ENCODE data around the gene CCL25. TPM values are rescaled to one million over a fixed set of nuclear protein-coding genes. Genes with fewer than 3 reads are reported as not detected.
"Not testable (repeated sequence)": the region's sequence is repeated elsewhere in the genome, so short reads cannot be mapped to it uniquely, and the experiment has no call there.

Gene CCL25
- total RNA-seq, 1 experiment from 2014 or later, result not detected

DNA sequence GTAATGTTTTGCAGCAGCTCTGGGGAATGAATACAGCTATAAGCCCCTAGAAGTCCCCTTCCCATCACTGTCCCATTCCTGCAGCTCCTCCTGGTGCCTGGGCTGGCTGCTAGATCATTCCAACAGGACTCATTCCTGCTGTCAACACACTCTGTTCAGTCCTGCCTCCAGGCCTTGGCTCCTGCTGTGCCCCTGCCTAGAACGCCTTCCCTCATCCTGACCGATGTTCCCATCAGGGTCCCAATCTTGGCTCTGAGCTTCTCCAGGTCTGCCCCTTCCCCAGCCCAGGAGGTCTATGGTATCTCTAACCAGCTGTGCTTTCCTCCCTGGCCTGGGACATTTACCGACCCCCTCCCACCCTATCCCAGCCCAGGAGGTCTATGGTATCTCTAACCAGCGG lies 48.8 kb downstream of the CCL25 start (continued):
- TF ChIP-seq SP1 (IDR thresholded peaks at IDR 0.05; ENCODE audit: low read depth) (no peak), TCF7L2 (IDR thresholded peaks at IDR 0.05; ENCODE audit: borderline replicate concordance, extremely low read depth, insufficient read depth, insufficient read length) (no peak), RAD21 (IDR thresholded peaks at IDR 0.05; ENCODE audit: low read depth) (no peak), SRF (IDR thresholded peaks at IDR 0.05; ENCODE audit: low read depth) (no peak), EZH2 (IDR thresholded peaks at IDR 0.05) (no peak), JUND (IDR thresholded peaks at IDR 0.05) (no peak)
- TF ChIP-seq, protein P1, sequence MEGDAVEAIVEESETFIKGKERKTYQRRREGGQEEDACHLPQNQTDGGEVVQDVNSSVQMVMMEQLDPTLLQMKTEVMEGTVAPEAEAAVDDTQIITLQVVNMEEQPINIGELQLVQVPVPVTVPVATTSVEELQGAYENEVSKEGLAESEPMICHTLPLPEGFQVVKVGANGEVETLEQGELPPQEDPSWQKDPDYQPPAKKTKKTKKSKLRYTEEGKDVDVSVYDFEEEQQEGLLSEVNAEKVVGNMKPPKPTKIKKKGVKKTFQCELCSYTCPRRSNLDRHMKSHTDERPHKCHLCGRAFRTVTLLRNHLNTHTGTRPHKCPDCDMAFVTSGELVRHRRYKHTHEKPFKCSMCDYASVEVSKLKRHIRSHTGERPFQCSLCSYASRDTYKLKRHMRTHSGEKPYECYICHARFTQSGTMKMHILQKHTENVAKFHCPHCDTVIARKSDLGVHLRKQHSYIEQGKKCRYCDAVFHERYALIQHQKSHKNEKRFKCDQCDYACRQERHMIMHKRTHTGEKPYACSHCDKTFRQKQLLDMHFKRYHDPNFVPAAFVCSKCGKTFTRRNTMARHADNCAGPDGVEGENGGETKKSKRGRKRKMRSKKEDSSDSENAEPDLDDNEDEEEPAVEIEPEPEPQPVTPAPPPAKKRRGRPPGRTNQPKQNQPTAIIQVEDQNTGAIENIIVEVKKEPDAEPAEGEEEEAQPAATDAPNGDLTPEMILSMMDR (IDR thresholded peaks at IDR 0.05 in 2 of 3, conservative IDR thresholded peaks at IDR 0.05 in 1 of 3; ENCODE audit: borderline replicate concordance in 1 of 3, insufficient read depth in 1 of 3, low read depth in 2 of 3, low read length in 2 of 3), result no peak

DNA sequence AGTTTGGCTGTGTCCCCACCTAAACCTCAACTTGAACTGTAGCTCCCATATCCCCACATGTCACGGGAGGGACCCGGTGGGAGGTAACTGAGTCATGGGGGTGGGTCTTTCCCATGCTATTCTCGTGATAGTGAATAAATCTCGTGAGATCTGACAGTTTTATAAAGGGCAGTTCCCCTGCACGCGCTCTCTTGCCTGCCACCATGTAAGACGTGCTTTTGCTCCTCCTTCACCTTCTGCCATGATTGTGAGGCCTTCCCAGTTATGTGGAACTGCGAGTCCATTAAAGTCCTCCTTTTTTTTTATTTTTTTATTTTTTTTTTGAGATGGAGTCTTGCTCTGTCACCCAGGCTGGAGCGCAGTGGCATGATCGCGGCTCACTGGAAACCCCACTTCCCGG lies 49.4 kb downstream of the CCL25 start:
- H3K9ac ChIP-seq (ENCODE audit: low read length); BruUV-seq (replicated peaks); intact Hi-C loops (cut with micrococcal nuclease): not testable (repeated sequence)

DNA sequence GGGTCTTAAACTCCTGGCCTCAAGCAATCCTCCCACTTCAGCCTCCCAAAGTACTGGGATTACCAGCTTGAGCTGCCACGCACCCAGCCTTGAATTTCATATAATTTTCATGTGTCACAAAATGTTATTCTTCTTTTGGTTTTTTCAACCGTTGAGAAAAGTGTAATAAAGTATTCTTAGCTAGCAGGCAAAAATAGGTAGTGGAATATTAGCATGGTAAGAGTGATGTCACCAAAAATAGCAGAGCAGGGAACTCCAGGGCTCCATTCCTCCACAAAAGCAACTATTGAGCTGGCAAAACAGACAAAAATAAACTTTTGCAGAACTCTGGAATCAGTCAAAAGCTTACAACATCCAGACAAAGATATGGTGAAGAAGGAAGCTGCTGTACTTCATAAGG lies 52.9 kb downstream of the CCL25 start:
- Histone ChIP-seq H3K9me2 (ENCODE audit: insufficient read depth) (no peaks in the 10 kb centered on the region), H4K20me1 (ENCODE audit: insufficient read depth) (no peaks in the 10 kb centered on the region), H3K27me3 (ENCODE audit: insufficient read depth, low read length) (no peaks in the 10 kb centered on the region), H3K36me3 (ENCODE audit: control insufficient read depth in 1 of 2, insufficient read depth in 2 of 2, low read length in 2 of 2) (no peaks in the 10 kb centered on the region), H3K4me2 (ENCODE audit: low read length) (no peak overlapping the region), H3K4me3 (replicated peaks in 1 of 2; ENCODE audit: low read depth in 1 of 2, low read length in 2 of 2) (no peak overlapping the region), H3K9ac (ENCODE audit: low read length) (no peak overlapping the region), H3K9me3 (ENCODE audit: control insufficient read depth in 1 of 2, insufficient read depth in 1 of 2, low read depth in 1 of 2, low read length in 2 of 2) (no peaks in the 10 kb centered on the region), H3K27ac (ENCODE audit: low read depth, low read length) (no peak overlapping the region), H2AFZ (ENCODE audit: low read depth, low read length, poor library complexity, severe bottlenecking) (no peak overlapping the region), H3K4me1 (ENCODE audit: control insufficient read depth in 1 of 2, insufficient read depth in 2 of 2, low read length in 2 of 2) (no peaks in the 10 kb centered on the region), H3K79me2 (ENCODE audit: insufficient read depth, low read length) (no peaks in the 10 kb centered on the region)
- no peak for ATAC-seq
- ChIA-PET CTCF (no interaction called here), POLR2A (no interaction called here), RAD21 (ENCODE audit: low non-redundant PET in 1 of 2, low total read pairs in 2 of 2, uncharacterized antibody in 2 of 2, unreplicated experiment in 2 of 2) (no interaction called here)
- BruUV-seq (replicated peaks), result no TSS peak
- intact Hi-C loops (cut with micrococcal nuclease), result no loop called here
- DNase-seq (ENCODE audit: low read depth, low spot score), result no peak
- no peak for TF ChIP-seq POLR2AphosphoS5 (IDR thresholded peaks at IDR 0.05; ENCODE audit: low read depth, low read length)
- TF ChIP-seq ZFX (IDR thresholded peaks at IDR 0.05), result no peak
- no peak for TF ChIP-seq YY1 (IDR thresholded peaks at IDR 0.05; ENCODE audit: extremely low read depth, insufficient replicate concordance, low read depth, low read length)
- no peak for TF ChIP-seq CBX3 (IDR thresholded peaks at IDR 0.05; ENCODE audit: low read depth)
- TF ChIP-seq, protein P2, sequence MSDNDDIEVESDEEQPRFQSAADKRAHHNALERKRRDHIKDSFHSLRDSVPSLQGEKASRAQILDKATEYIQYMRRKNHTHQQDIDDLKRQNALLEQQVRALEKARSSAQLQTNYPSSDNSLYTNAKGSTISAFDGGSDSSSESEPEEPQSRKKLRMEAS (IDR thresholded peaks at IDR 0.05), result no peak
- TF ChIP-seq, protein P1 (IDR thresholded peaks at IDR 0.05 in 2 of 3, conservative IDR thresholded peaks at IDR 0.05 in 1 of 3; ENCODE audit: borderline replicate concordance in 1 of 3, insufficient read depth in 1 of 3, low read depth in 2 of 3, low read length in 2 of 3), result no peak
- TF ChIP-seq POLR2A (IDR thresholded peaks at IDR 0.05; ENCODE audit: borderline replicate concordance, extremely low read depth, insufficient read depth, insufficient read length), result no peak
- TF ChIP-seq, protein P3, sequence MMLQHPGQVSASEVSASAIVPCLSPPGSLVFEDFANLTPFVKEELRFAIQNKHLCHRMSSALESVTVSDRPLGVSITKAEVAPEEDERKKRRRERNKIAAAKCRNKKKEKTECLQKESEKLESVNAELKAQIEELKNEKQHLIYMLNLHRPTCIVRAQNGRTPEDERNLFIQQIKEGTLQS (IDR thresholded peaks at IDR 0.05), result no peak
- TF ChIP-seq SIN3A (IDR thresholded peaks at IDR 0.05; ENCODE audit: low read depth), result no peak
- TF ChIP-seq SP1 (IDR thresholded peaks at IDR 0.05; ENCODE audit: low read depth), result no peak
- no peak for TF ChIP-seq RAD21 (IDR thresholded peaks at IDR 0.05; ENCODE audit: low read depth)
- TF ChIP-seq EGR1 (IDR thresholded peaks at IDR 0.05; ENCODE audit: low read depth), result no peak

More for the DNA sequence above, 49.4 kb downstream of the CCL25 start:
- ATAC-seq; CTCF ChIA-PET; H3K4me1 ChIP-seq (ENCODE audit: control insufficient read depth in 1 of 2, insufficient read depth in 2 of 2, low read length in 2 of 2); H3K4me2 ChIP-seq (ENCODE audit: low read length); POLR2A ChIA-PET; H3K27me3 ChIP-seq (ENCODE audit: insufficient read depth, low read length); RAD21 ChIA-PET (ENCODE audit: low non-redundant PET in 1 of 2, low total read pairs in 2 of 2, uncharacterized antibody in 2 of 2, unreplicated experiment in 2 of 2); H3K4me3 ChIP-seq (replicated peaks in 1 of 2; ENCODE audit: low read depth in 1 of 2, low read length in 2 of 2); H3K27ac ChIP-seq (ENCODE audit: low read depth, low read length); H3K79me2 ChIP-seq (ENCODE audit: insufficient read depth, low read length); H3K36me3 ChIP-seq (ENCODE audit: control insufficient read depth in 1 of 2, insufficient read depth in 2 of 2, low read length in 2 of 2); H2AFZ ChIP-seq (ENCODE audit: low read depth, low read length, poor library complexity, severe bottlenecking); DNase-seq (ENCODE audit: low read depth, low spot score); H3K9me2 ChIP-seq (ENCODE audit: insufficient read depth); H3K9me3 ChIP-seq (ENCODE audit: control insufficient read depth in 1 of 2, insufficient read depth in 1 of 2, low read depth in 1 of 2, low read length in 2 of 2); H4K20me1 ChIP-seq (ENCODE audit: insufficient read depth): not testable (repeated sequence)

Data from HCT116 (cell line).